ENCODE data around the gene GPR153.
"Not testable (repeated sequence)": the region's sequence is repeated elsewhere in the genome, so short reads cannot be mapped to it uniquely, and the experiment has no call there.

The GPR153 gene

DNA sequence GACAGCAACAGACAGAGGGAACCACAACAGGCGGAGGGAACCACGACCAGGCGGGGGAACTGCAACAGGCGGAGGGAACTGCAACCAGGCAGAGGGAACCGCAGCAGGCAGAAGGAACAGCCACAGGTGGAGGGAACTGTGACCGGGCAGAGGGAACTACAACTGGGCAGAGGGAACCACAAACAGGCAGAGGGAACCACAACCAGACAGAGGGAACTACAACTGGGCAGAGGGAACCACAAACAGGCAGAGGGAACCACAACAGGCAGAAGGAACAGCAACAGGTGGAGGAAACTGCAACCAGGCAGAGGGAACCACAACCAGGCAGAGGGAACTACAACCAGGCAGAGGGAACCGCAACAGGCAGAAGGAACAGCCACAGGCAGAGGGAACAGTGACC lies 46.8 kb upstream of the GPR153 start:
- H3K4me3 ChIP-seq (ENCODE audit: low read depth, low read length): peak overlapping the region; percentile 3
- H3K79me2 ChIP-seq (ENCODE audit: control insufficient read depth, insufficient read depth, low read length, poor library complexity); H3K36me3 ChIP-seq (ENCODE audit: control insufficient read depth in 1 of 2, insufficient read depth in 2 of 2, low read length in 2 of 2); H4K91ac ChIP-seq (ENCODE audit: low read depth, low read length); H4K12ac ChIP-seq (ENCODE audit: low read depth, low read length); H3K9ac ChIP-seq (ENCODE audit: low read length); H2AK5ac ChIP-seq (ENCODE audit: low read length); H3K4ac ChIP-seq (ENCODE audit: low read depth, low read length); H3K4me2 ChIP-seq (ENCODE audit: low read length); H3K27me3 ChIP-seq (ENCODE audit: insufficient read depth, low read length); H3K27ac ChIP-seq (ENCODE audit: low read depth, low read length); H2BK12ac ChIP-seq (ENCODE audit: low read length); H3K4me1 ChIP-seq (ENCODE audit: control insufficient read depth in 1 of 2, insufficient read depth in 2 of 2, low read length in 2 of 2); H3K79me1 ChIP-seq (ENCODE audit: low read length); H3K18ac ChIP-seq (ENCODE audit: low read length); H2BK120ac ChIP-seq (ENCODE audit: insufficient read depth, low read length, poor library complexity); H2AFZ ChIP-seq (ENCODE audit: insufficient read depth, low read length, poor library complexity); H2BK5ac ChIP-seq (ENCODE audit: low read depth, low read length, poor library complexity); H4K8ac ChIP-seq (ENCODE audit: low read depth, low read length); H3K23ac ChIP-seq (ENCODE audit: low read length); DNase-seq; H3K14ac ChIP-seq (ENCODE audit: low read length): not testable (repeated sequence)
- peaks cover 14% of the 10 kb centered on the region for H3K9me3 ChIP-seq (ENCODE audit: insufficient read depth, low read depth, low read length)
- no CpG with 5 or more reads among the region's 7 CpGs for WGBS (ENCODE audit: extremely low coverage, insufficient coverage, insufficient read length)

DNA sequence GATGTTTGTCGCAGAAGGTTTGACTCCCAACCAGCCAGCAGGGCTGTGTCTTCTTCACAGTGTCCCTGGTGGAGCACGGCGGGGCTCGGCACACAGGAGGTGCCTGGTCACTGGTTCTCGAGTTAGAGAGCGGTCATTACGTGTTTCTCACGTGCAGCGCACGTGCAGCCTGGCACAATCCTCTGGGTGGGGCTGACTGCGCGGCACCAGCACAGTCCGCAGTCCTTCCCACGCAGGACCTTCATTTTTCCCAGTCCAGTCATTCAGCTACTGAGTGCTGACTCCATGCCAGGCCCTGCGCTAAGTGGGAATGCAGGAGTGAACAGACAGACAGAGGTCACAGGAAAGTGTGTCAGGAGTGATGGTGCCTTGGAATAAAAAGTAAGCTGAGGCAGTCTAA lies 46.2 kb upstream of the GPR153 start:
- no peak overlapping the region for H3K27ac ChIP-seq (ENCODE audit: low read depth, low read length)
- H3K4me1 ChIP-seq (ENCODE audit: control insufficient read depth in 1 of 2, insufficient read depth in 2 of 2, low read length in 2 of 2): no peaks in the 10 kb centered on the region
- H4K91ac ChIP-seq (ENCODE audit: low read depth, low read length): no peak overlapping the region
- no peak overlapping the region for H2AK5ac ChIP-seq (ENCODE audit: low read length)
- H3K14ac ChIP-seq (ENCODE audit: low read length): no peak overlapping the region
- H2BK12ac ChIP-seq (ENCODE audit: low read length): no peak overlapping the region
- no peak overlapping the region for H3K23ac ChIP-seq (ENCODE audit: low read length)
- H2AFZ ChIP-seq (ENCODE audit: insufficient read depth, low read length, poor library complexity): no peak overlapping the region
- peaks cover 0 to 3% of the 10 kb centered on the region in 2 experiments for H3K36me3 ChIP-seq (ENCODE audit: control insufficient read depth in 1 of 2, insufficient read depth in 2 of 2, low read length in 2 of 2)
- H3K4me2 ChIP-seq (ENCODE audit: low read length): no peak overlapping the region
- no peak overlapping the region for H2BK120ac ChIP-seq (ENCODE audit: insufficient read depth, low read length, poor library complexity)
- WGBS (ENCODE audit: extremely low coverage, insufficient coverage, insufficient read length): no CpG with 5 or more reads among the region's 15 CpGs
- H3K9ac ChIP-seq (ENCODE audit: low read length): no peak overlapping the region
- H3K9me3 ChIP-seq (ENCODE audit: insufficient read depth, low read depth, low read length): peaks cover 14% of the 10 kb centered on the region
- no peak overlapping the region for H4K12ac ChIP-seq (ENCODE audit: low read depth, low read length)
- H3K4me3 ChIP-seq (ENCODE audit: low read depth, low read length): peak overlapping the region; percentile 16
- H3K18ac ChIP-seq (ENCODE audit: low read length): no peak overlapping the region
- H4K8ac ChIP-seq (ENCODE audit: low read depth, low read length): no peak overlapping the region
- H2BK5ac ChIP-seq (ENCODE audit: low read depth, low read length, poor library complexity): no peak overlapping the region
- no peaks in the 10 kb centered on the region for H3K27me3 ChIP-seq (ENCODE audit: insufficient read depth, low read length)
- no peaks in the 10 kb centered on the region for H3K79me2 ChIP-seq (ENCODE audit: control insufficient read depth, insufficient read depth, low read length, poor library complexity)
- DNase-seq: no peak
- H3K79me1 ChIP-seq (ENCODE audit: low read length): no peaks in the 10 kb centered on the region
- H3K4ac ChIP-seq (ENCODE audit: low read depth, low read length): no peak overlapping the region

DNA sequence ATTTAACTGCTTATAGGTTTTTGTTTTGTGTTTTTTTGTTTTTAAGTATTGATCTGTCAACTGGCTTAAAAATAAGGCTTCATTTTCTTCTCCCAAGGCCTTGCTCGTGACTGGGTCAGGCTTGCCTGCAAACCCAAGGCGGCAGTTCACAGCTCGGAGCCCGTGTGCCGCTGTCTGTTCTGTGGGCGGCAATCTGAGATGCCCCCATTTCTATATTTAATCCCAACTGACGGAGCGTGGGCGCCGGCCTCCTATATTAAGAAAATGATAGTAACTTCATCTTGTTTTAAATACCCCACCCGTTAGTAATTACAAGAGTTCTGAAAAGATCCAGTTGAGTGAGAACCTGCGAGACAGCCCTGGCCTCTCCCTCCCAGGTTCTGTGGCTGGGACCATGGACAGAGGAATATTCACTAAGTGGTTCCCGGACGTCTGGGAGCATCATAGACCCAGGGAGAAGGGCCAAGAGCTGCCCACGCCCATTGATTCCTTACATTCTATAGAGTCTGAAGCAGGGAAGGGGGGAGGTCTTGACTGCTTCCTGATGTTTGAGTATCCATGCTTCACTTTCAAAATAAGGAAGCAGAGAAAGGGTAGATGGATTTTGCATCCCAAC lies 42.6 kb upstream of the GPR153 start:
- H4K91ac ChIP-seq (ENCODE audit: low read depth, low read length): no peak overlapping the region
- H3K23ac ChIP-seq (ENCODE audit: low read length): no peak overlapping the region
- DNase-seq: no peak
- H4K8ac ChIP-seq (ENCODE audit: low read depth, low read length): no peak overlapping the region
- no peak overlapping the region for H3K18ac ChIP-seq (ENCODE audit: low read length)
- no peak overlapping the region for H3K4me3 ChIP-seq (ENCODE audit: low read depth, low read length)
- no peak overlapping the region for H2BK120ac ChIP-seq (ENCODE audit: insufficient read depth, low read length, poor library complexity)
- no peak overlapping the region for H3K9ac ChIP-seq (ENCODE audit: low read length)
- H3K9me3 ChIP-seq (ENCODE audit: insufficient read depth, low read depth, low read length): peaks cover 9% of the 10 kb centered on the region
- no peaks in the 10 kb centered on the region for H3K79me2 ChIP-seq (ENCODE audit: control insufficient read depth, insufficient read depth, low read length, poor library complexity)
- H2AFZ ChIP-seq (ENCODE audit: insufficient read depth, low read length, poor library complexity): no peak overlapping the region
- no peak overlapping the region for H3K4ac ChIP-seq (ENCODE audit: low read depth, low read length)
- no peak overlapping the region for H4K12ac ChIP-seq (ENCODE audit: low read depth, low read length)
- H3K79me1 ChIP-seq (ENCODE audit: low read length): no peaks in the 10 kb centered on the region
- no peaks in the 10 kb centered on the region for H3K4me1 ChIP-seq (ENCODE audit: control insufficient read depth in 1 of 2, insufficient read depth in 2 of 2, low read length in 2 of 2)
- H3K36me3 ChIP-seq (ENCODE audit: control insufficient read depth in 1 of 2, insufficient read depth in 2 of 2, low read length in 2 of 2): peaks cover 0 to 3% of the 10 kb centered on the region in 2 experiments
- H2BK12ac ChIP-seq (ENCODE audit: low read length): no peak overlapping the region
- H3K27ac ChIP-seq (ENCODE audit: low read depth, low read length): no peak overlapping the region
- H3K27me3 ChIP-seq (ENCODE audit: insufficient read depth, low read length): no peaks in the 10 kb centered on the region
- H3K4me2 ChIP-seq (ENCODE audit: low read length): no peak overlapping the region
- no peak overlapping the region for H2BK5ac ChIP-seq (ENCODE audit: low read depth, low read length, poor library complexity)
- H3K14ac ChIP-seq (ENCODE audit: low read length): no peak overlapping the region
- no CpG with 5 or more reads among the region's 15 CpGs for WGBS (ENCODE audit: extremely low coverage, insufficient coverage, insufficient read length)
- no peak overlapping the region for H2AK5ac ChIP-seq (ENCODE audit: low read length)

DNA sequence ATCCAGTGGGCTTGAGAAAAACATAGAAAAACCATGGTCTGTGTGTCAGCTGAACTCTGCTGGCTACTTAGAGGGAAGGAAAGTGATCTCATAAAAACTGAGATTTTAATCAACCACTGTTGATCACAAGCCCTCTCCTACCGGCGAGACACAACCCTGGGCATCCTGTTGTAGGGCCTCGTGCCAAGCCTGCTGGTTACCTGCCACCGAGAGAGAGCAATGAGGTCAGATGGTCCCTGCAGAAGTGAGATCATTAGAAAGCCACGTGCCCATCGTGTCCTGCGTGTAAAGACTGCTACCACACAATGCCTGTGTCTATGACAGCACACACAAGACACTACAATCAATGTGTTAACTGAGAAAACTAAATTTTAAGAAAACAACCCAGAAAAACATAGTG lies 41.7 kb upstream of the GPR153 start:
- Histone ChIP-seq H2AFZ (ENCODE audit: insufficient read depth, low read length, poor library complexity) (no peak overlapping the region), H3K4me1 (ENCODE audit: control insufficient read depth in 1 of 2, insufficient read depth in 2 of 2, low read length in 2 of 2) (no peaks in the 10 kb centered on the region), H3K4ac (ENCODE audit: low read depth, low read length) (no peak overlapping the region), H4K8ac (ENCODE audit: low read depth, low read length) (no peak overlapping the region), H2BK12ac (ENCODE audit: low read length) (no peak overlapping the region), H3K18ac (ENCODE audit: low read length) (no peak overlapping the region), H3K36me3 (ENCODE audit: control insufficient read depth in 1 of 2, insufficient read depth in 2 of 2, low read length in 2 of 2) (peaks cover 0 to 3% of the 10 kb centered on the region in 2 experiments), H4K12ac (ENCODE audit: low read depth, low read length) (no peak overlapping the region), H3K9me3 (ENCODE audit: insufficient read depth, low read depth, low read length) (peaks cover 9% of the 10 kb centered on the region), H2BK120ac (ENCODE audit: insufficient read depth, low read length, poor library complexity) (no peak overlapping the region), H3K9ac (ENCODE audit: low read length) (no peak overlapping the region), H4K91ac (ENCODE audit: low read depth, low read length) (no peak overlapping the region), H2AK5ac (ENCODE audit: low read length) (no peak overlapping the region), H3K27me3 (ENCODE audit: insufficient read depth, low read length) (no peaks in the 10 kb centered on the region), H3K4me3 (ENCODE audit: low read depth, low read length) (no peak overlapping the region), H3K23ac (ENCODE audit: low read length) (no peak overlapping the region), H2BK5ac (ENCODE audit: low read depth, low read length, poor library complexity) (no peak overlapping the region), H3K14ac (ENCODE audit: low read length) (no peak overlapping the region), H3K79me2 (ENCODE audit: control insufficient read depth, insufficient read depth, low read length, poor library complexity) (no peaks in the 10 kb centered on the region), H3K4me2 (ENCODE audit: low read length) (no peak overlapping the region), H3K79me1 (ENCODE audit: low read length) (no peaks in the 10 kb centered on the region), H3K27ac (ENCODE audit: low read depth, low read length) (no peak overlapping the region)
- WGBS (ENCODE audit: extremely low coverage, insufficient coverage, insufficient read length): no CpG with 5 or more reads among the region's 7 CpGs
- DNase-seq: no peak
